Uterus (tissue), 2 donors: ENCODE measurements around the gene PTCSC3.

Source experiments
- POLR2A ChIP-seq, 2 donors: fragments of 450-650 bp; IDR thresholded peaks; one replicate each; pipeline ENCODE4 v1.6.1; 2016; ENCODE audit warnings: antibody characterized with exemption in 2 of 2, mild to moderate bottlenecking in 1 of 2, moderate library complexity in 1 of 2
- TF ChIP-seq, protein P1 (sequence below), 4 experiments: fragments of 200-600 bp in 2 of 4; fragments of 450-650 bp in 2 of 4; sonication (generic) in 2 of 4; IDR thresholded peaks; one replicate each; pipeline ENCODE4 v1.5.1; 2016 to 2019; ENCODE audit warnings: antibody characterized with exemption in 4 of 4, mild to moderate bottlenecking in 2 of 4, moderate library complexity in 1 of 4

DNA sequence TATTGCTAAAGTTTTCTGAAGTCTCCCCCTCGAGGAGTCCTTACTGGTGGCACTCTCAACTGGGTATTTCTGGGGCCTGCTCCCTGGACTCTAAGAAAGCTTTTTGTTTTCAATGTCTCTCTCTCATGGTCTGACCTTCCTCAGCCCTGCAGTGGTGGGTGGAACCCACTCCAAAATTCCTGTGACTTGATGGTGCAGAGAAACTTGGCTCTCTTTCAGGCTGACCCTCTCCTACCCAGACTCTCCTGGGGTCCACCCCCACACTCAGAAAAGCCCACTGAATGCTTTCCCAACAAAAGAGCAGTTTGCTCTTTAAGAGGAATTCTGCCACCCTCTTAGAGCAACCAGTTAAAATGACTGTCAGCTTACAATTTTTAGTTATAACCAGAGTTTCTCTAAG, 967 bp upstream of the PTCSC3 start:
- TF ChIP-seq, protein P1, sequence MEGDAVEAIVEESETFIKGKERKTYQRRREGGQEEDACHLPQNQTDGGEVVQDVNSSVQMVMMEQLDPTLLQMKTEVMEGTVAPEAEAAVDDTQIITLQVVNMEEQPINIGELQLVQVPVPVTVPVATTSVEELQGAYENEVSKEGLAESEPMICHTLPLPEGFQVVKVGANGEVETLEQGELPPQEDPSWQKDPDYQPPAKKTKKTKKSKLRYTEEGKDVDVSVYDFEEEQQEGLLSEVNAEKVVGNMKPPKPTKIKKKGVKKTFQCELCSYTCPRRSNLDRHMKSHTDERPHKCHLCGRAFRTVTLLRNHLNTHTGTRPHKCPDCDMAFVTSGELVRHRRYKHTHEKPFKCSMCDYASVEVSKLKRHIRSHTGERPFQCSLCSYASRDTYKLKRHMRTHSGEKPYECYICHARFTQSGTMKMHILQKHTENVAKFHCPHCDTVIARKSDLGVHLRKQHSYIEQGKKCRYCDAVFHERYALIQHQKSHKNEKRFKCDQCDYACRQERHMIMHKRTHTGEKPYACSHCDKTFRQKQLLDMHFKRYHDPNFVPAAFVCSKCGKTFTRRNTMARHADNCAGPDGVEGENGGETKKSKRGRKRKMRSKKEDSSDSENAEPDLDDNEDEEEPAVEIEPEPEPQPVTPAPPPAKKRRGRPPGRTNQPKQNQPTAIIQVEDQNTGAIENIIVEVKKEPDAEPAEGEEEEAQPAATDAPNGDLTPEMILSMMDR (IDR thresholded peaks at IDR 0.05): no peak
- TF ChIP-seq POLR2A (IDR thresholded peaks at IDR 0.05): no peak
